Measurements from ENCODE around the gene BAHCC1.
A peak's percentile ranks its signal among the peaks of the same experiment; 100 is the strongest.

BAHCC1 gene

GRCh38 chr17:81482673-81483072 is 87.4 kb downstream of the BAHCC1 start:
- no peak for DNase-seq

- no peak for DNase-seq
Observed at GRCh38 chr17:81483085-81483861, 88.0 kb downstream of the BAHCC1 start.

GRCh38 chr17:81483862-81484194 is 88.6 kb downstream of the BAHCC1 start:
- DNase-seq: no peak

GRCh38 chr17:81484195-81484979 is 89.1 kb downstream of the BAHCC1 start:
- DNase-seq: peak; percentile 71

GRCh38 chr17:81486199-81486810 is 91.0 kb downstream of the BAHCC1 start:
- no peak for DNase-seq

GRCh38 chr17:81487089-81487486 is 91.8 kb downstream of the BAHCC1 start:
- no peak for DNase-seq

- peak; percentile 61 for DNase-seq
Observed at GRCh38 chr17:81487487-81488275, 92.4 kb downstream of the BAHCC1 start.

GRCh38 chr17:81488276-81488860 is 93.1 kb downstream of the BAHCC1 start:
- DNase-seq: no peak

GRCh38 chr17:81489012-81489997 is 94.0 kb downstream of the BAHCC1 start:
- DNase-seq: no peak

GRCh38 chr17:81489998-81490992 is 95.0 kb downstream of the BAHCC1 start:
- no peak for DNase-seq

- DNase-seq: no peak
Observed at GRCh38 chr17:81491181-81491581, 95.9 kb downstream of the BAHCC1 start.

- no peak for DNase-seq
Observed at GRCh38 chr17:81491761-81492160, 96.5 kb downstream of the BAHCC1 start.

GRCh38 chr17:81492202-81492601 is 96.9 kb downstream of the BAHCC1 start:
- DNase-seq: no peak

- no peak for DNase-seq
Observed at GRCh38 chr17:81492706-81493105, 97.4 kb downstream of the BAHCC1 start.

GRCh38 chr17:81493198-81494038 is 98.2 kb downstream of the BAHCC1 start:
- no peak for DNase-seq

GRCh38 chr17:81494626-81495377 is 99.5 kb downstream of the BAHCC1 start:
- DNase-seq: no peak

GRCh38 chr17:81498953-81499600 is 103.8 kb downstream of the BAHCC1 start:
- DNase-seq: no peak

- no peak for DNase-seq
Observed at GRCh38 chr17:81499601-81499970, 104.3 kb downstream of the BAHCC1 start.

All from NCI-H1105 treated with DMSO at 0.1 percent for 48 hours (cell line).